WTC11 (cell line): Measurements from ENCODE around the gene SPO11. TPM values are rescaled to one million over a fixed set of nuclear protein-coding genes. Genes with fewer than 3 reads are reported as not detected.

Experiments
- ATAC-seq: fragments of 200-7000 bp; cut with Tn5 transposase; 2 replicates; pipeline ENCODE4 v1.10.0; 2021; ENCODE audit warnings: mild to moderate bottlenecking, moderate library complexity
- CTCF ChIA-PET: fragments of 300-600 bp; sonication (Branson Sonifier 250); formaldehyde crosslinking; loops from one replicate; lab custom pipeline; 2021; ENCODE audit warnings: antibody characterized with exemption; lab: Charles Lee
- POLR2A ChIA-PET: fragments of 350-600 bp; sonication (Branson Sonifier 250); formaldehyde crosslinking; loops from one replicate; lab custom pipeline; 2021; ENCODE audit warnings: antibody characterized with exemption; lab: Charles Lee
- DNase-seq: peaks from one replicate; pipeline ENCODE4 v3.0.0; 2021; ENCODE audit warnings: low spot score
- H3K27ac Mint-ChIP-seq: 2 replicates; pipeline ENCODE4 v1.8.0; 2021; ENCODE audit warnings: mixed read lengths
- H3K27me3 Mint-ChIP-seq: 2 replicates; pipeline ENCODE4 v1.8.0; 2021; ENCODE audit warnings: low read depth, mild to moderate bottlenecking, moderate library complexity, mixed read lengths
- H3K36me3 Mint-ChIP-seq: 2 replicates; pipeline ENCODE4 v1.8.0; 2021; ENCODE audit warnings: mixed read lengths
- H3K4me1 Mint-ChIP-seq: 2 replicates; pipeline ENCODE4 v1.8.0; 2022; ENCODE audit warnings: mixed read lengths
- H3K4me3 Mint-ChIP-seq: 2 replicates; pipeline ENCODE4 v1.8.0; 2021; ENCODE audit warnings: mild to moderate bottlenecking, moderate library complexity, mixed read lengths
- H3K9me3 Mint-ChIP-seq: 2 replicates; pipeline ENCODE4 v1.8.0; 2021; ENCODE audit warnings: mixed read lengths
- CBFB ChIP-seq: sonication (generic); formaldehyde crosslinking; IDR thresholded peaks from 2 replicates; pipeline ENCODE4 v1.8.1; 2022; ENCODE audit warnings: mild to moderate bottlenecking, low read depth, missing genetic modification reagents
- ELF4 ChIP-seq: sonication (generic); formaldehyde crosslinking; IDR thresholded peaks from 2 replicates; pipeline ENCODE4 v1.8.1; 2022; ENCODE audit warnings: low read depth, mild to moderate bottlenecking, moderate library complexity, missing genetic modification reagents
- ERG ChIP-seq: fragments of 250-450 bp; sonication (Bioruptor Pico); IDR thresholded peaks from 2 replicates; pipeline ENCODE4 v1.8.0; 2021; ENCODE audit warnings: mild to moderate bottlenecking
- ESRRA ChIP-seq: sonication (generic); formaldehyde crosslinking; IDR thresholded peaks from 2 replicates; pipeline ENCODE4 v1.8.1; 2022; ENCODE audit warnings: mild to moderate bottlenecking, missing genetic modification reagents, borderline replicate concordance
- FOXJ3 ChIP-seq: sonication (generic); formaldehyde crosslinking; IDR thresholded peaks from 2 replicates; pipeline ENCODE4 v1.9.0; 2021; ENCODE audit warnings: missing genetic modification reagents, mild to moderate bottlenecking, borderline replicate concordance
- FOXK1 ChIP-seq: sonication (generic); formaldehyde crosslinking; IDR thresholded peaks from 2 replicates; pipeline ENCODE4 v1.8.0; 2022; ENCODE audit warnings: mild to moderate bottlenecking, moderate library complexity, missing genetic modification reagents
- HMGXB4 ChIP-seq: sonication (generic); formaldehyde crosslinking; IDR thresholded peaks from 2 replicates; pipeline ENCODE4 v1.8.1; 2023; ENCODE audit warnings: mild to moderate bottlenecking, moderate library complexity, missing genetic modification reagents
- JAZF1 ChIP-seq: fragments of 250-450 bp; sonication (Bioruptor Pico); IDR thresholded peaks from 2 replicates; pipeline ENCODE4 v1.9.0; 2021; ENCODE audit warnings: moderate library complexity, mild to moderate bottlenecking, inconsistent platforms
- NR3C1 ChIP-seq: sonication (generic); formaldehyde crosslinking; conservative IDR thresholded peaks from 2 replicates; pipeline ENCODE4 v1.8.1; 2023; ENCODE audit warnings: low read depth, mild to moderate bottlenecking, missing genetic modification reagents
- RORB ChIP-seq: fragments of 250-450 bp; sonication (Bioruptor Pico); IDR thresholded peaks from 2 replicates; pipeline ENCODE4 v1.9.0; 2021; ENCODE audit warnings: mild to moderate bottlenecking
- SP1 ChIP-seq: sonication (generic); formaldehyde crosslinking; conservative IDR thresholded peaks from 2 replicates; pipeline ENCODE4 v1.8.1; 2022; ENCODE audit warnings: missing genetic modification reagents
- ZNF281 ChIP-seq: sonication (generic); formaldehyde crosslinking; IDR thresholded peaks from 2 replicates; pipeline ENCODE4 v1.8.0; 2023; ENCODE audit warnings: mild to moderate bottlenecking, missing genetic modification reagents
- ZNF396 ChIP-seq: fragments of 250-450 bp; sonication (Bioruptor Pico); IDR thresholded peaks from 2 replicates; pipeline ENCODE4 v1.8.0; 2021; ENCODE audit warnings: mild to moderate bottlenecking, moderate library complexity, borderline replicate concordance
- total RNA-seq: library from RNA; stranded (reverse); gene quantifications from 3 replicates; pipeline ENCODE4 v1.2.3, GENCODE V29; 2021
- TF ChIP-seq, protein P1 (sequence below): fragments of 250-450 bp; sonication (Bioruptor Pico); IDR thresholded peaks from 2 replicates; pipeline ENCODE4 v1.9.0; 2021; ENCODE audit warnings: mild to moderate bottlenecking
- TF ChIP-seq, protein P2 (sequence below): fragments of 250-450 bp; sonication (Bioruptor Pico); IDR thresholded peaks from 2 replicates; pipeline ENCODE4 v1.9.0; 2021; ENCODE audit warnings: mild to moderate bottlenecking
- TF ChIP-seq, protein P3 (sequence below): sonication (generic); formaldehyde crosslinking; IDR thresholded peaks from 2 replicates; pipeline ENCODE4 v1.8.0; 2022; ENCODE audit warnings: mild to moderate bottlenecking, missing genetic modification reagents

The SPO11 gene
- total RNA-seq, 1 experiment from 2014 or later: not detected

DNA sequence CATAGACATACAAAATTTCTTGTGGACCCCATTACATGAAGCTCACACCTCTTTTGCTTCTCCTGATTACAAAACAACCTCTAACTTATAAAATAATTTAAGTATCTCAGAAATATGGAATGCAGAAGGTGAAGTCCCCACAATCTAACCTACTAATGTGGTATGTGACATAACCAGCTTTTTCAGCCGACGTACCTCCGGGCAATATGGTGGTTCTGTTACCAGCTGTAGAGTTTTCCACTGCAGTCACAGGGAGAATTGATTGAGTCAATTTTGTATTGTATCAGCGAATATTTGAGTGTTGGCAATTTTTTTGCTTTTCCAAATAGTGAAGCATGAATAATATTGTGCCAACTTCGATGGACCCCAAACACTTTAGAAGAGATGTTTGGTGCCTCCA lies 15.7 kb upstream of the SPO11 start:
- ChIA-PET CTCF (interaction anchor here (1.2 kb wide), 1 partner anchor 22 kb away, joined by 3 read pairs; no protein-coding TSS in a partner anchor), POLR2A (no interaction called here)
- no peaks in the 10 kb centered on the region for H3K27me3 Mint-ChIP-seq
- no peak for ATAC-seq
- no peak overlapping the region for H3K4me3 Mint-ChIP-seq
- H3K4me1 Mint-ChIP-seq: 0 out of 2 replicates have a peak, but pooled peaks cover 4% of the 10 kb centered on the region
- no peak for DNase-seq
- TF ChIP-seq SP1 (CRISPR knock-in tag) (no peak), RORB (CRISPR knock-in tag) (no peak), CBFB (CRISPR knock-in tag) (no peak), ELF4 (CRISPR knock-in tag) (no peak), JAZF1 (no peak), ERG (CRISPR knock-in tag) (no peak), ZNF396 (CRISPR knock-in tag) (no peak), ESRRA (CRISPR knock-in tag) (no peak), FOXJ3 (CRISPR knock-in tag) (no peak), NR3C1 (no peak), FOXK1 (CRISPR knock-in tag) (no peak), HMGXB4 (no peak)
- TF ChIP-seq, protein P1, sequence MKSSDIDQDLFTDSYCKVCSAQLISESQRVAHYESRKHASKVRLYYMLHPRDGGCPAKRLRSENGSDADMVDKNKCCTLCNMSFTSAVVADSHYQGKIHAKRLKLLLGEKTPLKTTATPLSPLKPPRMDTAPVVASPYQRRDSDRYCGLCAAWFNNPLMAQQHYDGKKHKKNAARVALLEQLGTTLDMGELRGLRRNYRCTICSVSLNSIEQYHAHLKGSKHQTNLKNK: no peak
- TF ChIP-seq, protein P2, sequence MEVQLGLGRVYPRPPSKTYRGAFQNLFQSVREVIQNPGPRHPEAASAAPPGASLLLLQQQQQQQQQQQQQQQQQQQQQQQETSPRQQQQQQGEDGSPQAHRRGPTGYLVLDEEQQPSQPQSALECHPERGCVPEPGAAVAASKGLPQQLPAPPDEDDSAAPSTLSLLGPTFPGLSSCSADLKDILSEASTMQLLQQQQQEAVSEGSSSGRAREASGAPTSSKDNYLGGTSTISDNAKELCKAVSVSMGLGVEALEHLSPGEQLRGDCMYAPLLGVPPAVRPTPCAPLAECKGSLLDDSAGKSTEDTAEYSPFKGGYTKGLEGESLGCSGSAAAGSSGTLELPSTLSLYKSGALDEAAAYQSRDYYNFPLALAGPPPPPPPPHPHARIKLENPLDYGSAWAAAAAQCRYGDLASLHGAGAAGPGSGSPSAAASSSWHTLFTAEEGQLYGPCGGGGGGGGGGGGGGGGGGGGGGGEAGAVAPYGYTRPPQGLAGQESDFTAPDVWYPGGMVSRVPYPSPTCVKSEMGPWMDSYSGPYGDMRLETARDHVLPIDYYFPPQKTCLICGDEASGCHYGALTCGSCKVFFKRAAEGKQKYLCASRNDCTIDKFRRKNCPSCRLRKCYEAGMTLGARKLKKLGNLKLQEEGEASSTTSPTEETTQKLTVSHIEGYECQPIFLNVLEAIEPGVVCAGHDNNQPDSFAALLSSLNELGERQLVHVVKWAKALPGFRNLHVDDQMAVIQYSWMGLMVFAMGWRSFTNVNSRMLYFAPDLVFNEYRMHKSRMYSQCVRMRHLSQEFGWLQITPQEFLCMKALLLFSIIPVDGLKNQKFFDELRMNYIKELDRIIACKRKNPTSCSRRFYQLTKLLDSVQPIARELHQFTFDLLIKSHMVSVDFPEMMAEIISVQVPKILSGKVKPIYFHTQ: no peak
- no peaks in the 10 kb centered on the region for H3K9me3 Mint-ChIP-seq
- H3K36me3 Mint-ChIP-seq: no peaks in the 10 kb centered on the region
- no peak overlapping the region for H3K27ac Mint-ChIP-seq

- TF ChIP-seq RORB (CRISPR knock-in tag) (no peak), ZNF281 (no peak)
- TF ChIP-seq, protein P3, sequence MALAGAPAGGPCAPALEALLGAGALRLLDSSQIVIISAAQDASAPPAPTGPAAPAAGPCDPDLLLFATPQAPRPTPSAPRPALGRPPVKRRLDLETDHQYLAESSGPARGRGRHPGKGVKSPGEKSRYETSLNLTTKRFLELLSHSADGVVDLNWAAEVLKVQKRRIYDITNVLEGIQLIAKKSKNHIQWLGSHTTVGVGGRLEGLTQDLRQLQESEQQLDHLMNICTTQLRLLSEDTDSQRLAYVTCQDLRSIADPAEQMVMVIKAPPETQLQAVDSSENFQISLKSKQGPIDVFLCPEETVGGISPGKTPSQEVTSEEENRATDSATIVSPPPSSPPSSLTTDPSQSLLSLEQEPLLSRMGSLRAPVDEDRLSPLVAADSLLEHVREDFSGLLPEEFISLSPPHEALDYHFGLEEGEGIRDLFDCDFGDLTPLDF (CRISPR knock-in tag): no peak
- CTCF ChIA-PET: interaction anchor here (0.7 to 1.2 kb wide), 2 partner anchors 14 to 23 kb away, joined by 3 read pairs; partner anchors contain the start of gene SPO11
- no peak overlapping the region for H3K4me3 Mint-ChIP-seq
Observed at GRCh38 chr20:57315083-57315975, 14.3 kb upstream of the SPO11 start.

More at GRCh38 chr20:57315083-57315975, 14.3 kb upstream of the SPO11 start:
- Mint-ChIP-seq H3K9me3 (no peaks in the 10 kb centered on the region), H3K27ac (no peak overlapping the region), H3K27me3 (no peaks in the 10 kb centered on the region), H3K4me1 (0 out of 2 replicates have a peak, but pooled peaks cover 4% of the 10 kb centered on the region), H3K36me3 (no peaks in the 10 kb centered on the region)
- ATAC-seq: no peak
- POLR2A ChIA-PET: no interaction called here
- DNase-seq: no peak
